ENCODE measurements around the gene ENOX1. TPM values are rescaled to one million over a fixed set of nuclear protein-coding genes. Genes with fewer than 3 reads are reported as not detected.

ENOX1 gene
- polyA plus RNA-seq, 3 donors = 0.04 TPM; not detected in 2

GRCh38 chr13:43512221-43512620, 274.6 kb downstream of the ENOX1 start:
- no peaks in the 10 kb centered on the region for H3K36me3 Mint-ChIP-seq
- DNase-seq = no peak
- Histone ChIP-seq H3K4me1 (ENCODE audit: control insufficient read depth in 1 of 2, insufficient read depth in 2 of 2, low read length in 2 of 2) (no peaks in the 10 kb centered on the region), H3K27ac (ENCODE audit: low read depth in 1 of 2, low read length in 2 of 2) (no peak overlapping the region), H3K4me2 (replicated peaks; ENCODE audit: extremely low read depth, low read length, poor library complexity, severe bottlenecking) (no peak overlapping the region), H3K79me2 (ENCODE audit: insufficient read depth, low read length) (no peaks in the 10 kb centered on the region), H3K4me3 (replicated peaks in 1 of 3; ENCODE audit: low read depth in 2 of 3, low read length in 3 of 3) (no peak overlapping the region), H4K20me1 (ENCODE audit: insufficient read depth, low read length) (no peaks in the 10 kb centered on the region), H3K9me3 (replicated peaks in 1 of 2; ENCODE audit: control insufficient read depth in 1 of 2, insufficient read depth in 1 of 2, low read length in 2 of 2) (no peaks in the 10 kb centered on the region), H3K9ac (ENCODE audit: insufficient read depth, low read length, poor library complexity, severe bottlenecking) (no peak overlapping the region), H3K27me3 (ENCODE audit: control insufficient read depth in 2 of 2, insufficient read depth in 2 of 2, low read length in 2 of 2) (no peaks in the 10 kb centered on the region), H2AFZ (ENCODE audit: insufficient read depth, low read depth, low read length, poor library complexity, severe bottlenecking) (no peak overlapping the region), H3K36me3 (replicated peaks in 1 of 2; ENCODE audit: control insufficient read depth in 1 of 2, insufficient read depth in 2 of 2, low read length in 2 of 2) (no peaks in the 10 kb centered on the region)
- H3K27ac Mint-ChIP-seq = no peak overlapping the region
- no peak for TF ChIP-seq CTCF (IDR thresholded peaks at IDR 0.05)
- WGBS (ENCODE audit: insufficient coverage) = no CpG with 5 or more reads among the region's 2 CpGs
- no peaks in the 10 kb centered on the region for H3K27me3 Mint-ChIP-seq (ENCODE audit: low read depth in 3 of 3)
- no peak overlapping the region for H3K4me3 Mint-ChIP-seq
- no peaks in the 10 kb centered on the region for H3K4me1 Mint-ChIP-seq
- intact Hi-C loops (cut with micrococcal nuclease) = no loop called here
- H3K9me3 Mint-ChIP-seq = peaks cover 0 to 3% (median 0%) of the 10 kb centered on the region in 7 donors

- no peak for DNase-seq
- no CpG with 5 or more reads among the region's 6 CpGs for WGBS (ENCODE audit: insufficient coverage)
- Histone ChIP-seq H3K9ac (ENCODE audit: insufficient read depth, low read length, poor library complexity, severe bottlenecking) (no peak overlapping the region), H3K79me2 (ENCODE audit: insufficient read depth, low read length) (no peaks in the 10 kb centered on the region), H3K9me3 (replicated peaks in 1 of 2; ENCODE audit: control insufficient read depth in 1 of 2, insufficient read depth in 1 of 2, low read length in 2 of 2) (no peaks in the 10 kb centered on the region), H3K4me2 (replicated peaks; ENCODE audit: extremely low read depth, low read length, poor library complexity, severe bottlenecking) (no peak overlapping the region), H3K27me3 (ENCODE audit: control insufficient read depth in 2 of 2, insufficient read depth in 2 of 2, low read length in 2 of 2) (no peaks in the 10 kb centered on the region), H2AFZ (ENCODE audit: insufficient read depth, low read depth, low read length, poor library complexity, severe bottlenecking) (no peak overlapping the region), H3K36me3 (replicated peaks in 1 of 2; ENCODE audit: control insufficient read depth in 1 of 2, insufficient read depth in 2 of 2, low read length in 2 of 2) (no peaks in the 10 kb centered on the region), H3K4me1 (ENCODE audit: control insufficient read depth in 1 of 2, insufficient read depth in 2 of 2, low read length in 2 of 2) (no peaks in the 10 kb centered on the region), H3K27ac (ENCODE audit: low read depth in 1 of 2, low read length in 2 of 2) (no peak overlapping the region), H4K20me1 (ENCODE audit: insufficient read depth, low read length) (no peaks in the 10 kb centered on the region), H3K4me3 (replicated peaks in 1 of 3; ENCODE audit: low read depth in 2 of 3, low read length in 3 of 3) (no peak overlapping the region)
- Mint-ChIP-seq H3K27me3 (ENCODE audit: low read depth in 3 of 3) (no peaks in the 10 kb centered on the region), H3K36me3 (no peaks in the 10 kb centered on the region), H3K9me3 (no peaks in the 10 kb centered on the region), H3K27ac (no peak overlapping the region), H3K4me3 (no peak overlapping the region), H3K4me1 (no peaks in the 10 kb centered on the region)
- intact Hi-C loops (cut with micrococcal nuclease) = no loop called here
- no peak for TF ChIP-seq CTCF (IDR thresholded peaks at IDR 0.05)
Measured at GRCh38 chr13:43510956-43511901, 275.5 kb downstream of the ENOX1 start.
